Measurements from ENCODE around the gene CEL.
"Not testable (repeated sequence)": the region's sequence is repeated elsewhere in the genome, so short reads cannot be mapped to it uniquely, and the experiment has no call there.

CEL gene

DNA sequence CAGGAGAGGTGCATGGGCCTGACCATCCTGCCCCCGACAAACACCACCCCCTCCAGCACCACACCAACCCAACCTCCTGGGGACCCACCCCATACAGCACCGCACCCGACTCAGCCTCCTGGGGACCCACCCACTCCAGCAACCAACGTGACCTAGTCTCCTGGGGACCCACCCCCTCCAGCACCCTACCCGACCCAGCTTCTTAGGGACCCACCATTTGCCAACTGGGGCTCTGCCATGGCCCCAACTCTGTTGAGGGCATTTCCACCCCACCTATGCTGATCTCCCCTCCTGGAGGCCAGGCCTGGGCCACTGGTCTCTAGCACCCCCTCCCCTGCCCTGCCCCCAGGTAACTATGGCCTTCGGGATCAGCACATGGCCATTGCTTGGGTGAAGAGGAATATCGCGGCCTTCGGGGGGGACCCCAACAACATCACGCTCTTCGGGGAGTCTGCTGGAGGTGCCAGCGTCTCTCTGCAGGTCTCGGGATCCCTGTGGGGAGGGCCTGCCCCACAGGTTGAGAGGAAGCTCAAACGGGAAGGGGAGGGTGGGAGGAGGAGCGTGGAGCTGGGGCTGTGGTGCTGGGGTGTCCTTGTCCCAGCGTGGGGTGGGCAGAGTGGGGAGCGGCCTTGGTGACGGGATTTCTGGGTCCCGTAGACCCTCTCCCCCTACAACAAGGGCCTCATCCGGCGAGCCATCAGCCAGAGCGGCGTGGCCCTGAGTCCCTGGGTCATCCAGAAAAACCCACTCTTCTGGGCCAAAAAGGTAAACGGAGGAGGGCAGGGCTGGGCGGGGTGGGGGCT is 4.6 kb downstream of the CEL start:
- DNase-seq = no peak

DNA sequence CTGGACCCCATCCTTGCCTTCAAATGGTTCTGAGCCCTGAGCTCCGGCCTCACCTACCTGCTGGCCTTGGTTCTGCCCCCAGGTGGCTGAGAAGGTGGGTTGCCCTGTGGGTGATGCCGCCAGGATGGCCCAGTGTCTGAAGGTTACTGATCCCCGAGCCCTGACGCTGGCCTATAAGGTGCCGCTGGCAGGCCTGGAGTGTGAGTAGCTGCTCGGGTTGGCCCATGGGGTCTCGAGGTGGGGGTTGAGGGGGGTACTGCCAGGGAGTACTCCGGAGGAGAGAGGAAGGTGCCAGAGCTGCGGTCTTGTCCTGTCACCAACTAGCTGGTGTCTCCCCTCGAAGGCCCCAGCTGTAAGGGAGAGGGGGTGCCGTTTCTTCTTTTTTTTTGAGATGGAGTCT is 5.2 kb downstream of the CEL start:
- no peak for DNase-seq

DNA sequence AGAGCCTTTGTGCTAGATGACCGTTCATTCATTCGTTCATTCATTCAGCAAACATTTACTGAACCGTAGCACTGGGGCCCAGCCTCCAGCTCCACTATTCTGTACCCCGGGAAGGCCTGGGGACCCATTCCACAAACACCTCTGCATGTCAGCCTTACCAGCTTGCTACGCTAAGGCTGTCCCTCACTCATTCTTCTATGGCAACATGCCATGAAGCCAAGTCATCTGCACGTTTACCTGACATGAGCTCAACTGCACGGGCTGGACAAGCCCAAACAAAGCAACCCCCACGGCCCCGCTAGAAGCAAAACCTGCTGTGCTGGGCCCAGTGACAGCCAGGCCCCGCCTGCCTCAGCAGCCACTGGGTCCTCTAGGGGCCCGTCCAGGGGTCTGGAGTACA is 6.0 kb downstream of the CEL start:
- no peak for DNase-seq

DNA sequence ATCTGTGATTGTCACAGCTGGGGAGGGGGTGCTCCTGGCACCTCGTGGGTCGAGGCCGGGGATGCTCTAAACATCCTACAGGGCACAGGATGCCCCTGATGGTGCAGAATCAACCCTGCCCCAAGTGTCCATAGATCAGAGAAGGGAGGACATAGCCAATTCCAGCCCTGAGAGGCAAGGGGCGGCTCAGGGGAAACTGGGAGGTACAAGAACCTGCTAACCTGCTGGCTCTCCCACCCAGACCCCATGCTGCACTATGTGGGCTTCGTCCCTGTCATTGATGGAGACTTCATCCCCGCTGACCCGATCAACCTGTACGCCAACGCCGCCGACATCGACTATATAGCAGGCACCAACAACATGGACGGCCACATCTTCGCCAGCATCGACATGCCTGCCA is 6.7 kb downstream of the CEL start:
- not testable (repeated sequence) for DNase-seq

DNA sequence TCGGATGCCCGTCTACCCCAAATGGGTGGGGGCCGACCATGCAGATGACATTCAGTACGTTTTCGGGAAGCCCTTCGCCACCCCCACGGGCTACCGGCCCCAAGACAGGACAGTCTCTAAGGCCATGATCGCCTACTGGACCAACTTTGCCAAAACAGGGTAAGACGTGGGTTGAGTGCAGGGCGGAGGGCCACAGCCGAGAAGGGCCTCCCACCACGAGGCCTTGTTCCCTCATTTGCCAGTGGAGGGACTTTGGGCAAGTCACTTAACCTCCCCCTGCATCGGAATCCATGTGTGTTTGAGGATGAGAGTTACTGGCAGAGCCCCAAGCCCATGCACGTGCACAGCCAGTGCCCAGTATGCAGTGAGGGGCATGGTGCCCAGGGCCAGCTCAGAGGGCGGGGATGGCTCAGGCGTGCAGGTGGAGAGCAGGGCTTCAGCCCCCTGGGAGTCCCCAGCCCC is 8.8 kb downstream of the CEL start:
- DNase-seq = not testable (repeated sequence)

DNA sequence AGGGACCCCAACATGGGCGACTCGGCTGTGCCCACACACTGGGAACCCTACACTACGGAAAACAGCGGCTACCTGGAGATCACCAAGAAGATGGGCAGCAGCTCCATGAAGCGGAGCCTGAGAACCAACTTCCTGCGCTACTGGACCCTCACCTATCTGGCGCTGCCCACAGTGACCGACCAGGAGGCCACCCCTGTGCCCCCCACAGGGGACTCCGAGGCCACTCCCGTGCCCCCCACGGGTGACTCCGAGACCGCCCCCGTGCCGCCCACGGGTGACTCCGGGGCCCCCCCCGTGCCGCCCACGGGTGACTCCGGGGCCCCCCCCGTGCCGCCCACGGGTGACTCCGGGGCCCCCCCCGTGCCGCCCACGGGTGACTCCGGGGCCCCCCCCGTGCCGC is 9.2 kb downstream of the CEL start:
- DNase-seq = not testable (repeated sequence)

DNA sequence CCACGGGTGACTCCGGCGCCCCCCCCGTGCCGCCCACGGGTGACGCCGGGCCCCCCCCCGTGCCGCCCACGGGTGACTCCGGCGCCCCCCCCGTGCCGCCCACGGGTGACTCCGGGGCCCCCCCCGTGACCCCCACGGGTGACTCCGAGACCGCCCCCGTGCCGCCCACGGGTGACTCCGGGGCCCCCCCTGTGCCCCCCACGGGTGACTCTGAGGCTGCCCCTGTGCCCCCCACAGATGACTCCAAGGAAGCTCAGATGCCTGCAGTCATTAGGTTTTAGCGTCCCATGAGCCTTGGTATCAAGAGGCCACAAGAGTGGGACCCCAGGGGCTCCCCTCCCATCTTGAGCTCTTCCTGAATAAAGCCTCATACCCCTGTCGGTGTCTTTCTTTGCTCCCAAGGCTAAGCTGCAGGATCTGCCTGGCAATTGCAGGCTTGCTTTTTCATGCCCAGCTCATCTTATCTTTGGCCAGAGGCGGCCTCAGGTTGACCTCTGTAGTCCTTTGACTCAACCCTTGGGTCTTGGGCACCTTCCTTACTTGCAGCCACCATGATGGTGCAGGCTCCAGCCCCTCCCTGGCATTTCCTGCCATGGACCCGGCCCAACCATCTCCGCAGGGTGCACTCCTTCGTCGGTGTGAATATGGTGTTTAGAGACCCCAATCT is 9.8 kb downstream of the CEL start:
- no peak for DNase-seq

DNA sequence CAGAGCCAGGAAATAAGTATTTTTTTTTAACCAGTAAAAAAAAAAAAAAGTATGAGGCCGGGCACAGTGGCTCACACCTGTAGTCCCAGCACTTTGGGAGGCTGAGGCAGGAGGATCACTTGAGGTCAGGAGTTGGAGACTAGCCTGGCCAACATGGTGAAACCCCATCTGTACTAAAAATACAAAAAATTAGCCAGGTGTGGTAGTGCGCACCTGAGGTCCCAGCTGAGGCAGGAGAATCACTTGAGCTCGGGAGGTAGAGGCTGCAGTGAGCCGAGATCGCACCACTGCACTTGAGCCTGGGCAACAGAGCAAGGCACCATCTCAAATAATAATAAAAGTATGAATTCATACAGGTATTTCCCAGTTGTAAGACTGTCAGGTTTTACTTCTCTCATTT is 10.4 kb downstream of the CEL start:
- DNase-seq = not testable (repeated sequence)

DNA sequence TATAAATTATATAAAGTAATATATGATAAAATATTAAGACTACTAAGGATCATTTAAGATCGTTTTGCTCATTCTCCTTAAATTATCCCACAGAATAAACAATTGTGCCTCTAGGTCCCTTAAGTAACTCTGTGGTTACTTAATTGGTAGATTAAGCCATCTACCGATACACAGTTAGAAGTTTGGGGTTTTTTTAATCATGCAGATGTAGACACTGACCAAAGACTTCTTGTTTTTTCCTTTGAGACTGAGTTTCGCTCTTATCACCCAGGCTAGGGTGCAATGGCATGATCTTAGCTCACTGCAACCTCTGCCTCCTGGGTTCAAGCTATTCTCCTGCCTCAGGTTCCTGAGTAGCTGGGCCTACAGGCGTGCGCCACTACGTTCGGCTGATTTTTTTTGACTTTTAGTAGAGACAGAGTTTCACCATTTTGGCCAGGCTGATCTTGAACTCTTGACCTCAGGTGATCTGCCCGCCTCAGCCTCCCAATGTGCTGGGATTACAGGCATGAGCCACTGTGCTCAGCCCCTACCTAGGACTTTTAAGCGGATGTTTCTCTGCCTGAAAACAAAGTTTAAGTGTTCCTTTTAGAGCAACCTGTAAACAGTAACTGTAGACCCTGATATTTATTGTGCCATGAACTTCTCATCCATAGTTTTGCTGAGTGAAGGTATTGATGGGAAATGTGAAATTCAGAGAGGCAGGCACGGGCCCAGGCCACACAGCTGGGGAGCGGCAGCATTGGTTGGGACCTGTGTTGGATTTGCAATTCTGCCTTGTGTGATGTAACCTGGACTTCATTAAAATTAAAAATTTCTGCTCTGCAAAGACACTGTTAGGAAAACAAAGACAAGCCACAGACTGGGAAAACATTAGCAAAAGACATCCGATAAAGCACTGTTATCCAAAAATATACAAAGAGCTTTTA is 11.6 kb downstream of the CEL start:
- no peak for DNase-seq

DNA sequence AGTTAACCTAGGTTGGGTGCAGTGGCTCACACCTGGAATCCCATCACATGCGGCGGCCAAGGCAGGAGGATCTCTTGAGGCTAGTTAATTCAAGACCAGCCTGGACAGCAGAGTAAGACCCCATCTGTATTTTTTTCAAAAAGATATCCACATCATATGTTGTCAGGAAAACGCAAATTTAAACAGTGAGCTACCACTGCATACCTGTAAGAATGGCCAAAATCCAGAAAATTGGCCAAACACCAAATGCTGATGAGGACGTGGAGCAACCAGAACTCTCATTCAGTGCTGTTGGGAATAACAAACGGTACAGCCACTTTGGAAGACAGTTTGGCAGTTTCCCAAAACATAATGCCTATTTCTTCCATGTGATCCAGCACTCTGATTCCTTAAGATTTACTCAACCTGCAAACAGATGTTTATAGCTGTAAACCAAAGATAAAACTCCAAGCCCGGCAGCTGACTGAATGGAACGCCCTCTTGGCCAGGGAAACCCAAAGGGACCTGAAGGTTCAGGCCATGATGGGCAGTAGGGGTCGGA is 12.4 kb downstream of the CEL start:
- no peak for DNase-seq

DNA sequence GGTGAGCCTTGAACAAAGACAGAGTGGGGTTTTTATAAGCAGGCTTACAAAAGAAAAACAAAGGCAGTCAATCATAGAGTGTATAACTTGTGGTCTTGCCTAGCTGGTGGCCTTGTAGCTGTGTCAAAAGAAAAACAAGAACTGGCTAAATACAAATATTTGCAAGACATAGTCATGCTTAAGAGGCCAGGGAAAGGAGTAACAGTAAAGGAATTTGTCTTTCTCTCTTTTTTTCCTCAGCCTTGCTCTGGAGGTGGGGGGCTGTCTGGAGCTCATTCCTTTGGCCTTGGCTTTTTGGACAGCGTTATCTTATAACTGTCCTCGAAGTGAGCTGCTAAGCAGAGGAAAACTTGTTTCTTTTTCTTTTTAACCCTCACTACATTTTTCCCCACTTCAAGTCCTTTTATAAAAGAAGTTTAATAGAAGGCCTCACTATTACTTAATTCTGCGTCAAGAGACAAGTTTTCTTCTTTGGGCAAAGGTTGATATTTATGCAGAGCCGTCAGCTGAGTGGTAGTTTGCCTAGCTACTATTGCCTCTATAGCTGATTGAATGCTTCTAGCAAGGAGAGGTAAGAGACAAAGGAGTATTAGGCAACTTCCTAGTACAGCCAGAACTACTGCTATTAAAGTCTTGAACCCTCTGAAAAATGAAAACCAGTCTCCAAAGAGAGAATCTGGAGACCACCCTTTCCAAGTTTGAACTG is 14.3 kb downstream of the CEL start:
- DNase-seq = no peak

DNA sequence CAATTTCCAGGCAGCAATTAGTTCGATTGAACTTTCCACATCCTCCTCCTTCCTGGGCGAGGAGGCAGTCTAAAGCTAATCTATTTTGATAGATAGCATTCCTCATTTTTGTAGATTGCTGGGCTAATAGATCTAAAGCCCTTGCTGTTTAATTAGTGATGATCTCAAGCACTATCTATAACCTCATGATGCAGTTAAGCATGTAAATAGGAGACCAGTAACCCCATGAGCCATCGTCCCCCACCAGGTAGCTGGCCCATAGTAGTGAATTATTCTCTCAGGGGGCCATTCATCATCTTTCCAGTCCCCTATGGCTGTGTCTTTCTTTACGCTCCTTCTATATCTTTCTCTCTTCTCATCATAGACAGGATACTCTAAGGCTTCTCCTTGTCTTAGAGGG is 14.9 kb downstream of the CEL start:
- no peak for DNase-seq

DNA sequence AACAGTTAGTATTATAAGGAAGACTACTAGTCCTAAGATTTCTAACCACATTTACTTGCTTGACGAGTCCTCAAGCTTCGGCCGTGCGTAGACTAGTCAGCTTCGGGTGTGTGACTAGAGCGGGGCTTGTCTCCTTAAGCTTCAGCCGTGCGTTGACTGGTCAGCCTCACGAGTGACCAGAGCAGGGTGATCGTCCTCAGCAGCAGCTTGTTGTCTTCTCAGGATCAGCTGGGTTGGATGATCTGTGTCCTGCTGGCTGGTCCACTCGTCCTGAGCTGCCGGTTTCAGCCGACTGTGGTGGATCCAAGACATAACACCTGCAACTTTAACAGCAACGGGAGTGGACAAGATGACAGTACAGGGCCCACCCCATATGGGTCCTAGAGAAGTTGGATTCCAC is 16.7 kb downstream of the CEL start:
- DNase-seq = no peak

DNA sequence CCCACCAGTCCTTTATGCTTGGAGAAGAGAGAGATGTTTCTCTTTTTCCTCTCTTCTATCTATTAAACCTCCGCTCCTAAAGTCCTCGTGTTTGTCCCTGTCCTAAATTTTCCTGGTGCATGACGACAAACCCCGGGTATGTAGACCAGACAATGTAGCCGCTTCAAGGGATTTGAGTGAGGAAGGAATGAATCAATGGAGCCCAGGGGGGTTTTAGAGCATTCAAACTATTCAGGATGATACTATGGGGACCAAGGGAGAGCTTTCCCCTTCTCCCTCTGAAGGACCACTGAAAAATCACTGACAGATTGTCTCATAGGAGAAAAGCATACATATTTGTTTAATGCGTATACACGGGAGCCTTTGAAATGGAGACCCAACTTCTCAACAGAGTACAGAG is 18.4 kb downstream of the CEL start:
- no peak for DNase-seq

DNA sequence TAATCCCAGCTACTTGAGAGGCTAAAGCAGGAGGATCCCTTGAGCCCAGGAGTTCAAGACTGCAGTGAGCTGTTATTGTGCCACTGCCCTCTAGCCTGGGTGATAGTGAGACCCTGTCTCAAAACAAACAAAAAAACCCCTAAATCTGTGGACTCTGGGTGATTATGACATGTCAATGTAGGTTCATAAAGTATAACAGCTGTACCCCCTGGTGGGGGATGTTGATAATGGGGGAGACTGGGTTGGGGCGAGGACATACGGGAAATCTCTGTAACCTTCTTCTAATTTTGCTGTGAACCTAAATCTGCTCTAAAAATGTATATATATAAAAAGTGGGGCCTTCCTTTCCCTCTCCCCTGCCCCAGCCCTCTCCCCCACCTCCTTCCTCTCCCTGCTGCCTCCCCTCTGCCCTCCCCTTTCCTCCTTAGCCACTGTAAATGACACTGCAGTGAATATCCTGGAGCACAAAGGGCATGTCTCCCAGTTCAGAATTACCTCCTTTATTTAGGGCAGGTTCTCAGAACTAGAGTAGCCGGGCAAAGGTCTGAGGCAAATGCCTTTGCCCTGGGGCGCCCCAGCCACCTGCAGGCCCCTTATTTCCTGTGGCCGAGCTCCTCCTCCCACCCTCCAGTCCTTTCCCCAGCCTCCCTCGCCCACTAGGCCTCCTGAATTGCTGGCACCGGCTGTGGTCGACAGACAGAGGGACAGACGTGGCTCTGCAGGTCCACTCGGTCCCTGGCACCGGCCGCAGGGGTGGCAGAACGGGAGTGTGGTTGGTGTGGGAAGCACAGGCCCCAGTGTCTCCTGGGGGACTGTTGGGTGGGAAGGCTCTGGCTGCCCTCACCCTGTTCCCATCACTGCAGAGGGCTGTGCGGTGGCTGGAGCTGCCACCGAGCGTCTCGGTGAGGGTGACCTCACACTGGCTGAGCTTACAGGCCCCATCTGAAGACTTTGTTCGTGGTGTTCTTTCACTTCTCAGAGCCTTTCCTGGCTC is 19.3 kb downstream of the CEL start:
- DNase-seq = not testable (repeated sequence)

DNA sequence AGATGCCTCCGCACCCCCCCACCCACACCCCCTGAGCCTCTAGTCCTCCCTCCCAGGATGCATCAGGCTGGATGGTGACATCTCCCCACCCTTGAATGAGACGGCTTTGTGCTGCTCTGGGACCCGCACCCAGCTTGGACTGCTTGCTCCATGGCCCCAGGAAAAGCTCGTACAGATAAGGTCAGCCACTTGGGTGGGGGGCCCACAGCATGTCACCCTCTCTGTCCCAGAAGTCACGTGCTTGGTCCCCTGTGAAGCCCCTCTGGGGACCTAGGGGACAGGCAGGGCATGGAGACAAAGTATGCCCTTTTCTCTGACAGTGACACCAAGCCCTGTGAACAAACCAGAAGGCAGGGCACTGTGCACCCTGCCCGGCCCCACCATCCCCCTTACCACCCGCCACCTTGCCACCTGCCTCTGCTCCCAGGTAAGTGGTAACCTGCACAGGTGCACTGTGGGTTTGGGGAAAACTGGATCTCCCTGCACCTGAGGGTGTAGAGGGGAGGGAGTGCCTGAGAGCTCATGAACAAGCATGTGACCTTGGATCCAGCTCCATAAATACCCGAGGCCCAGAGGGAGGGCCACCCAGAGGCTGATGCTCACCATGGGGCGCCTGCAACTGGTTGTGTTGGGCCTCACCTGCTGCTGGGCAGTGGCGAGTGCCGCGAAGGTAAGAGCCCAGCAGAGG is 20.3 kb downstream of the CEL start:
- DNase-seq = peak; percentile 65

DNA sequence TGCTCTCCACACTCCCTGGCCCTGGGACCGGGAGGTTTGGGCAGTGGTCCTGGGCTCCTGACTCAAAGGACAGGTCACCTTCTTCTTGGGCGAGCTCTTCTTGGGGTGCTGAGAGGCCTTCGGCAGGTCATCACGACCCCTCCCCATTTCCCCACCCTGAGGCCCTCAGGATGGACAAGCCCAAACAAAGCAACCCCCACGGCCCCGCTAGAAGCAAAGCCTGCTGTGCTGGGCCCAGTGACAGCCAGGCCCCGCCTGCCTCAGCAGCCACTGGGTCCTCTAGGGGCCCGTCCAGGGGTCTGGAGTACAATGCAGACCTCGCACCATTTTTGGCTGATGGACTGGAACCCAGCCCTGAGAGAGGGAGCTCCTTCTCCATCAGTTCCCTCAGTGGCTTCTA is 21.9 kb downstream of the CEL start:
- not testable (repeated sequence) for DNase-seq

DNA sequence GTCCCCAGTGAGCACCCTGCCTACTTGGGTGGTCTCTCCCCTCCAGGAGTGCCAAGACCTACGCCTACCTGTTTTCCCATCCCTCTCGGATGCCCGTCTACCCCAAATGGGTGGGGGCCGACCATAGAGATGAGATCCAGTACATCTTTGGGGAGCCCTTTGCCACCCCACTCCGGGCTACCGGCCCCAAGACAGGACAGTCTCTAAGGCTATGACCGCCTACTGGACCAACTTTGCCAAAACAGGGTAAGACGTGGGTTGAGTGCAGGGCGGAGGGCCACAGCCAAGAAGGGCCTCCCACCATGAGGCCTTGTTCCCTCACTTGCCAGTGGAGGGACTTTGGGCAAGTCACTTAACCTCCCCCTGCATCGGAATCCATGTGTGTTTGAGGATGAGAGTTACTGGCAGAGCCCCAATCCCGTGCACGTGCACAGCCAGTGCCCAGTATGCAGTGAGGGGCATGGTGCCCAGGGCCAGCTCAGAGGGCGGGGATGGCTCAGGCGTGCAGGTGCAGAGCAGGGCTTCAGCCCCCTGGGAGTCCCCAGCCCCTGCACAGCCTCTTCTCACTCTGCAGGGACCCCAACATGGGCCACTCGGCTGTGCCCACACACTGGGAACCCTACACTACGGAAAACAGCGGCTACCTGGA is 24.6 kb downstream of the CEL start:
- not testable (repeated sequence) for DNase-seq

DNA sequence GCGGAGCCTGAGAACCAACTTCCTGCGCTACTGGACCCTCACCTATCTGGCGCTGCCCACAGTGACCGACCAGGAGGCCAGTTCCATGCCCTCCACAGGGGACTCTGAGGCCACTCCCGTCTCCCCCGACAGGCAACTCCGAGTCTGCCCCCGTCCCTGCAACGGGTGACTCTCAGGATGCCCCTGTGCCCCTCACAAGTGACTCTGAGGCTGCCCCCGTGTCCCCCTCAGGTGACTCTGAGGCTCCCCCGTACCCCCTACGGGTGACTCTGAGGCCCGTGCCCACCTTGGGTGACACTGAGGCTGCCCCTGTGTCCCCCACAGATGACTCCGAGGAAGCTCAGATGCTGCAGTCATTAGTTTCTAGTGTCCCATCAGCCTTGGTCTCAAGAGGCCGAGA is 25.1 kb downstream of the CEL start:
- DNase-seq = no peak

All from NCI-H510A (cell line).